ENCODE measurements around the gene TAS2R38.
"Not testable (repeated sequence)": the region's sequence is repeated elsewhere in the genome, so short reads cannot be mapped to it uniquely, and the experiment has no call there.

TAS2R38 gene

DNA sequence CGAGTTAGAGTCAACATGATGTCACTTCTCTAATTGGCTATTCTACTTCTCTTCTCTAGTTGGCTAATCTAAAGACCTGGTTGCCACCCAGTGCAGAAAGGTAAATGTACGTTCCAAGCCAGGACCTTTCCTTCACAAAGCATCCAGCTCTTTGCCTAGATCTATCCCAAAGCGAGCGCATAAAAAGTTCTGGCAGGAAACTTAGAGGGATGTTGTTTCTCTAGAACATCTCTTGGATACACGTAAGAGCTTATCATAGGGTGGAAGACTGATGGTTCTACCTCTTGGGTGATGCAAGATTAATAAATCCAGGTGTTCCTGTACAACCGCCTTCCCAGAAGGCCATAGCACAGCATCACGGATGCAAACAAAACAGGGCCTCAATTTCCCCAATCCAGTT lies at the start of gene TAS2R38:
TAS2R38 (minus strand) TSS at position 101 of the 400 bp plus-strand sequence; CDS start at position 17, 84 bp downstream.
- DNase-seq (ENCODE audit: low spot score) (no peak), FAIRE-seq (no peak)

DNA sequence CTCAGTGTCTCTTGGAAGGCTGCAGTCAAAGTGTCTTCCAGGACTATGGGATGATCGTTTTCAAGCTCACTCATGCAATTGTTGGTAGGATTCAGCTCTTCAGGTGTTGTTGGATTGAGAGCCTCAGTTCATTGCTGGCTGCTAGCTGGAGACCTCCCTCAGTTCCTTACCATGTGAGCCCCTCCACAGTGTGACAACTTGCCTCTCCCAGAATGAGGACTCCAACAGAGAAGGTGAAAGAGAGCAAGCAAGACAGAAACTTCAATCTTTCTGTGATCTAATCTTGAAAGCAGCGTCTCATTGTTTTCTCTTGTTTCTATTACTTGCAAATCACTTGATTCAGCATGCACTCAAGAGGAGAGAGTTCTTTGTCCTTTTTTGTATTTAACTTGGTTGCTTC lies 44.6 kb upstream of the TAS2R38 start:
- no peak for FAIRE-seq
- DNase-seq (ENCODE audit: low spot score) = no peak

DNA sequence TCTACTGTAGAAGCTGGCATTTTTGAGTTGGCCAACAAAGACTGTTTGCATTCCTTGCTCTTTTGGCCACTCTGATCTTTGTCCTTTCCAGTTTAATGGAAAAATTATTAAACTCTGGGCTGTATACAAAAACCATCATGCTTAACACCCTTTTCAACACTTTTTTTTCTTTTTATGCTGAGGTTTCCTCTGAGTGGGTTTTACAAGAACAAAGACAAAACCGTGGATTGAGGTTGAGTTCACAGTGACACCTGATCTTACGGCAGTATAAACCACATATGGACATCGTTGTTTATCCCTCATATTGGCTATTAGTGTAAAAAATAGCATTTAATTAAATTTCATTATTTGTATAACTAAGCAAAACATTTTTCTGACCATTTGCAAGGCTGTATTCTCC lies 43.9 kb upstream of the TAS2R38 start:
- no peak for DNase-seq (ENCODE audit: low spot score)
- no peak for FAIRE-seq

DNA sequence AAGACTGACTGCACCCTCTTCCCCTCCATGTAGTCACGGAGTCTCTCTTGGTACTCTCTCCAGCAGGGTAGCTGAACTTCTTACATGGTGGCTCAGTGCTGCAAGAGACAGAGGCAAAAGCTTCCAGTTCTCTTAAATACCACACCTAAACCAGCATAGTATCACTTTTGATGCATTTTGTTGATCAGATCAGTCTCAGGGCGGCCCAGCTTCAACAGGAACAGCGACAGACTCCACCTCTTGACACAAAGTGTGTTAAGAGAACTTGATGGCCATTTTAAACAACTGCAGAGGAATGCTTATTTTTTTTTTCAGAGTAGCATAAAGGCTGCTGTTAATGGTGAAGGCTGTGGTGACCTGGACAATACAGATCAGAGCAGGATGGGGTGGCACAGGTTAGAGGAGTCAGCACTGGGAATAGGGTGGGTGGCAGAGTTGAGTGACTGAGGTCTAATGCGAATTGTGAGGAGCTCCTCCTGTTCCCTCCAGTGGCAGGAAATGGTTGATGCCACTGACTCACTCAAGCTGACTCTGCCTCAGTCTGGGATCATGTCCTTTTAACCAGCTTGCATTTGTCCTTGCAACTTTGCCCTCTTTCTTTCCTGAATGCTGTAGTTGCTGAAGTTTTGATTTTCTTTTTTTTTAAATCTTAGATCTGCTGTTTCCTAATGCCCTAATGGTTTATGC lies 39.4 kb upstream of the TAS2R38 start:
- DNase-seq (ENCODE audit: low spot score) (peak; percentile 24), FAIRE-seq (no peak)

DNA sequence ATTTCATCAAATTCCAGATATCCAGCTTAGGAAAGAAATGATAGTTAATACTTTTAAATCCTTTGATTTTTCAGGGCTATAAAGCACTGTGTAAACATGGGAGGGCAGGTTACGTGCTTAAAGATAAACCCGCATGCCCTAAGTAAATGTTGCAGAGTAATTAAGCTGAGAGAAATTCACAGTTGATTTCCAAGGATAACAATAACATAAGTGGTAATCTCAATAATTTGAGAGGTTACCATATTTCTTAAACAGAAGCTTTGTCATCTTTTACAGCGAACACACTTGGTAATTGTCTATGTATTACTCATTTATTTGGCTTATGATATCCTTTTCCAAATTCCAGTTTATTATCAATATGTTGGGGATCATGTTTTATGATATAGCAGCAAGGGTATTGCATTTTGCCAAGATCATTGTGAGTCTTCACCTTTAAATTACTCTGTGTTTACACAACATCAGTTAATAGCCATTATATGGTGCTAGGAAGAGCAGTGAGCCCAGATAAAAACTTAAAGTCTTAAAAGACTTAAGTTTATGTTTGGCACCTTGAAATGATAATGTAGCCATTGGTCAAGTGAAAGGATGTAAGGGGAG lies 37.5 kb upstream of the TAS2R38 start:
- DNase-seq (ENCODE audit: low spot score) = no peak
- FAIRE-seq = no peak

DNA sequence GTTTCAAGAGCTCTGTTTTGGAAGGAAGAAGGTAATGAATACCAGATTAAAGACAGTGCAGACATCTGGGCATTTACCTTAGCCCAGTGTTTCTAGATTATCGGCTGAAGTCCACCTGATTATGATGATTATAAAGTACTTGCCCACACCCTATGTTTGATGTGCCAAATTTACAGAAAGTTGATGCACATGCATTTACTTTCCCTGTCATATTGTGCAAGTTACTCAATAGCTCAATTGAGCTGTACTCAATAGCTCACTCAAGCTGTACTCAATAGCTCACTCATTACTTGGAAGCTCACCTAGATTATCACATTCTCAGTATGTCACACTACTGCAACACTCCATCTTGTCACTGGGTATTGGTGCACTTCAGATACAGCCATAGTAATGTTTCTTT lies 35.6 kb upstream of the TAS2R38 start:
- DNase-seq (ENCODE audit: low spot score) (no peak), FAIRE-seq (no peak)

DNA sequence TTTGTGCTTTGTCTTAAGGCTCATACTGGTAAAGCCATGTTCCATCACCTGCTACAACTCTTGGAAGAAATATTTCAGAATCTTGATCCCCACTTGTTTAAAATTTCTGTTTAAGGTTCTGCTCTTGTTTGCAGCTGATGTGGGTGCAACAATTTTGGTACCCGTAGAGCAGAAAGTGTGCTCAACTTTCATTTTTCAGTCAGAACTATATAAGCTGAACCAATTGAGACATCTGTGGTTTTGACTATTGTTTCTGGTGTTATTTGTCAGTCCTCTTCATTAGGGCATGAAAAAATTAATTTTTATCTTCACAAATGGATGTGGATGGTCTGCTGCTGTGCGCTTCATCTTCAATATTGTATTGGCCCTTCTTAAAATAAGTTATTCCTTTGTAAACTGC lies 33.0 kb upstream of the TAS2R38 start:
- DNase-seq (ENCODE audit: low spot score) (no peak), FAIRE-seq (no peak)

DNA sequence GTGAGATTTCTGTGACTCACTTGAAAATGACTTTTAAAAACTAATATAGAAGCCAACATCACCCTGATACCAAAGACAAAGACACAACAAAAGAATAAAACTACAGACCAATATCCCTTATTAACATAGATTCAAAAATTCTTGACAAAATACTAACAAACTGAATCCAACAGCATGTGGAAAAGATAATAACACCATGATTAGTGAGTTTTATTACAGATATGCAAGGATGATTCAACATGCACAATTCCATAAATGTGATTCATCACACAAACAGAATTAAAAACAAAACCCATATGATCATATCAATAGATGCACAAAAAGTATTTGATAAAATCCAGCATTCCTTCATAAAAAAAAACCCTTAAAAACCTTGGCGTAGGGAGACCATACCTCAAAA lies 28.6 kb upstream of the TAS2R38 start:
- no peak for DNase-seq (ENCODE audit: low spot score)
- no peak for FAIRE-seq

DNA sequence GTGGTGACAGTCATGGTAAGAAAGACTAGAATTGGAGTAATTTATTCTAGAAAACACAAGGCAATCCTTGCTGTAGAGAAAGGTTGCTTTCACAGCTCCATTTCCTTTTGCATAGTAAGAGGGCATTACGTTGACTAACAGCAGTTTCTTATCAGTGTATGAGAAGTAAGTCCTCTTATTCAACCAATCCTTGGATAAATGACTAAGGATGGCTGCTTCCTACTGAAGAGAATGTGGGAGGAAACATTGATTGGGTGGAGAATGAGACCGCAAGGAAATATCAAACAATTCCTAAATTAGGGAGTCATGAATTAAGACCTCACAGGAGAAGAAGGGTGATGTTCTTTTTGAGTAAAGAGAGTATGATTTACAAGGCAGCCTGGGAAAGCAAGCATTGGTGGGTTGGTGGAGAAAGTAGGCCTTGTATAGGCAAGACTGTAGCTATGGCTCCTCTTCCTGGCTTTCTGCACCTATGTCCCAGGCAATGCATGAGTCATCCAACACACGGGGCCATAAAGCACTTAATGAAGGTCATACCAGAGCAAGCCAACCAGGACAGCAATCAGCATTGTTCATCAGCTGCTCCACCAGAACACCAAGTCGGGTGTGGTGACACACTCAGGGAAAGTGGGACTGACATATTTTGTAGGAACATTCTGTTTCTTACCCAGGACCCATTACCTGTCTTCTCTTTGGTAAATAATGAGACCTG lies 27.7 kb upstream of the TAS2R38 start:
- DNase-seq (ENCODE audit: low spot score) (peak; percentile 39), FAIRE-seq (no peak)

DNA sequence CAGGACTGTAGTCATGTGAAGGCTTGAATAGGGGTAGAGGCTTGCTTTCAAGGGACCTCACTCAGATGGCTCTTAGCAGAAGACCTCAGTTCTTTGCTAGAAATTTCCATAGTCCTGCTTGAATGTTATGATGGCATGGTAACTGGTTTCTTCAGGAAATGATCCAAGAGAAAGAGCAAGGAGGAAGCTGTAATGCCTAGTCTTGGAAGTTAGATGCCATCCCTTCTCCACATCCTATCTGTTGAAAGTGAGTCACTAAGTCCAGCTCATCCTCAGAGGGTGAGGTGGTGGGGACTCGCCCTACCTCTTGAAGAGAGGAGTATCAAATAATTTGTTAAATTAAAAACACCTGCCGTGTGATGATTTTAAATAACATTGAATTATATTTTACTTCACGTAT lies 26.7 kb upstream of the TAS2R38 start:
- DNase-seq (ENCODE audit: low spot score) (no peak), FAIRE-seq (no peak)

DNA sequence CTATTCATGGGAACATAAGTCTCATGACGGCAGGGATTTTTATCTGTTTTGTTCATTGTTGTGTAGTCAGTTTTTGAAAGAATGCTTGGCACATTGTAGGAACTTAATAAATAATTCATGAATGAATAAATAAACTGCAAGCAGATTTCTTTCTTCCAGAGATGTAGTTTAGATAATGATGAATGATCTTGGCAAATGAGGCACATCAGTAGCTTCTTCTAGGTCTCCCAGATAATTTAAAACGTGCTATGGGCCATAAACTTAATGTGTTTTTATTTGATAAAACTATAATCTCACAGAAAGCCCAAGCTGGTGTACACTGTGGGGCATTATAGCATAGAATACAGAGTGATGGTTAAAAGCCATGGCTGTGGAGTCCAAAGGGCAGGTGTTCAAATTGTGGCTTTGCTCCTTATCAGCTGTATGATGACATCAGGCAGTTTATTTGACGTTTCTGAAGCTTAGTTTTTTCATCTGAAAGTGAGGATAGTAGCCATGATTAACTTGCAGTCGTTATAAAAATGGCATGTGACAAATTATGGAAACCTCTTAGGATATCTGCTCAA lies 25.6 kb upstream of the TAS2R38 start:
- DNase-seq (ENCODE audit: low spot score) = no peak
- no peak for FAIRE-seq

DNA sequence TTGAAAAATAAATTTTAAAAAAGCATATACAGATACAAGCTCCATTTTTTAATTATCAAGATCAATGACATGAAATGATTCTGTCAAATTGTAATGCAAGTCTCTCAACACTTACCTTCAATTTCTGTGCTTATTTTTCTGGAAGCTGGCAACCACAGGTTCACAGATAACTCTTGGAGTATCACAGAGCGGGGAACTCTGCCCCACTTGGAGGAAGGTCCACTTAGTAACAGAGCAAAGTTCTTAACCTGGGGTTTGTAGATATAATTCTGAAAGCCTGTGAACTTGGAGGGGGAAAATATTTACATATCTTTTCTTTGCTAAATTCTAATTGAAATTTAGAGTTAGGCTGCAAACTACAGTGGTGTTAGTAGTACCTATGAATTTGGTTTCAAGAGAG lies 19.8 kb upstream of the TAS2R38 start:
- no peak for DNase-seq (ENCODE audit: low spot score)
- FAIRE-seq = no peak

DNA sequence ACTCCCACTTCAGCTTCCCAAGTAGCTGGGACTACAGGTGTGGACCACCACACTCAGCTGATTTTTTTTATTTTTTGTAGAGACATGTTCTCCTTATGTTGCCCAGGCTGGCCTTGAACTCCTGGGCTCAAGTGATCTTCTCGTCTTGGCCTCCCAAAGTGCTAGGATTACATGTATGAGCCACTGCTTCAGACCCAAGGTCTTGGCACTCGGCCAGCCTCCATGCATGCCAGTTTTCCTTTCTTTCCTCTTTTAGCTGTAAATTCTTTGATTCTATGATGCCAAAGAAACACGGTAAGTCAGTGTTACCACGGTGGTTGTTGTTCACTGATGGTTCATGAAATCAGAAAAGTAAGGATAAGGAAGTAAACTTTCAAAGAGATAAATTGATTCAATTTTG lies 19.1 kb upstream of the TAS2R38 start:
- no peak for DNase-seq (ENCODE audit: low spot score)
- FAIRE-seq = no peak

DNA sequence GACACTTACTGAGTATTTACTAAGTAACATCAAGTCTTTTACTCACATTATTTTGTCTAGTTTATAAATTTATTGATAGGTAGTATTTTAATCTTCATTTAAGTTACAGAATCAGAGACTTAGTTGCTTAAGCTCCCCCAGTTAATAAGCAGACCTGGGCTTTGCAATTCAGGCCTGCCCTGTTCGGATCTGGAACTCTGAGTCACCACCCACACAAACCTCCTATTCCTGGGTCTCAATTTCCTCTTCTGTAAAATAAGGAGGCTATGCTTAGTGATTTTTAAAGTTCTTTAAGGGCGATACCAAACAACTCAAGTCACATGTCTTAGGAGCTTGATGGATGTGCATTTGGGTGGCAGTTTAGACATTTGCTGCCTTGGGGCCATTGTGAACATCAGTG lies 18.6 kb upstream of the TAS2R38 start:
- FAIRE-seq (no peak), DNase-seq (ENCODE audit: low spot score) (no peak)

DNA sequence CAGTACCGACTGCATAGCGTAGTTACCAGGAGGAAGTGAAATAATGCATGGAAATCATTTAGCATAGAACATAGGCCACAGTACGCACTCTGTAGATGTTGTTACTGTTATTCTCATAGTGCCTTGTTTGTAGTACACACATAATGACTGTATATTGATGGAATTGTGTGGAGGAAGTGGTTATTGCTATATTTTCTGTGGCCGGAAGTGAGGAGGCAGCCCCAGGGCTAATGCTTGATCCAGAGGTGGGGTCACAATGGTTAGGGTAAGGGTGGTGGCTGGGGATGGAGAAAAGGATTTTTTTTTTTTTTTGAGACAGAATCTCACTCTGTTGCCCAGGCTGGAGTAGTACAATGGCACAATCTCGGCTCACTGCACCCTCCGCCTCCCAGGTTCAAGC lies 17.6 kb upstream of the TAS2R38 start:
- no peak for FAIRE-seq
- DNase-seq (ENCODE audit: low spot score) = no peak

DNA sequence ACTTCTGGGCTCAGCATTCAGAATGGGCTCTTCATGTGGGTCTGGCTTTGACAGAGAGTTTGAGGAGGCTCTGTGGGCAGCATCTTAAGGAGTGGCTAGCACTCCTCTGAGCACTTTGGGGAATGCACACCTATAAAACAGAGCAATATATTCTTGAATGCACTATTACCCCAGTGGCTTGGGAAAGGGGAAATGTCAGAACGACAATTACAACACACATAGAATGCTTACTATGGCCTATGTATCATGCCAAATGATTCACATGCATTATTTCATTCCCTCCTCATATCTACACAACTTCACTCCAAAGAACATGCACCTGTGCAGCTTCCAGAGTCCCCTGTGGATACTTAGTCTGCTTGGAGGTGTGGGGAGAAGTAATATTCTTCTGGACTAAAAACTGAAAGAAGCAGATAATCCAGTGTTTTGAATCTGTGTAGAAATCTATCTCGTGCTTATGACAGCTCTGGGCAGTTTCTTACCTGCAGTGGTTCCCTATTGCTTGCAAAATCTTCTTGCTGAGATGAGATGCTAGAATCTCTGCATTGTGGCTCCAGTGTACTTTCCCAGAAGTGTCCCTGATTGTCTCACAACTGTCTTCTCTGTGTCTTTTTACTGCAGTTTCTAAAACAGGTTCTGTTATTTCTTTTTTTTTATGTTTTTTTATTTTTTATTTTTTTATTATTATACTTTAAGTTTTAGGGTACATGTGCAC lies 16.6 kb upstream of the TAS2R38 start:
- FAIRE-seq = no peak
- DNase-seq (ENCODE audit: low spot score) = no peak

DNA sequence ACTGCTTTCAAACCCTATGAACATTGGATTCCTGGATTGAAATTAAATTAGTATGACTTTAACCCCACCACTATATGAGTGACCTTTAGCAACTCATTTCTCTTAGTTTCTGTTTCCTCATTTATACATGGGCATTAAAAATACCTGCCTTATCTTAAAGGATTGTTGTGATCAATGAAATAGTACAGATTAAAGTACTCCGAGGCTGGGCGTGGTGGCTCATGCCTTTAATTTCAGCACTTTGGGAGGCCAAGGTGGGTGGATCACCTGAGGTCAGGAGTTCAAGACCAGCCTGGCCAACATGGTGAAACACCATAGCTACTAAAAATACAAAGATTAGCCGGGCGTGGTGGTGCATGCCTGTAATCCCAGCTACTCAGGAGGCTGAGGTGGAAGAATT lies 14.2 kb upstream of the TAS2R38 start:
- FAIRE-seq = not testable (repeated sequence)

DNA sequence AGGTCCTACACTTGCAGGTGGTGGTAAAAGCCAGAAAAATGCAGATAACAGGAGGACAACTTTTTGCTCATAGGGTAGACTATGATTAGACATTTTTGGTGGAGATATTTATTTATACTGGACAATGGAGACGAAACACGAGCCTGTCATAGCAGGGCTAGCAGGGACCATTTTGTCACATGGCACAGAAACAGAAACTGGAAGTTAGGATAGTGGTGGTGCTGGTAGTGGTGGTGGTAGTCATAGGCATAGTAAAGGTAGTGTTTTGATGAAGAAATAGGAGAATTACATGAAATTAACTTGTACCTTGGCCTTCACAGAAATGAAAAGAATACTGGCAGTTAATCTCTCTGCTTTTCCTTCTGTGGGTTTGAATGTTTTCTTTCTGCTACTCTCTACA lies 13.3 kb upstream of the TAS2R38 start:
- FAIRE-seq = no peak
- no peak for DNase-seq (ENCODE audit: low spot score)

More for the DNA sequence above, 14.2 kb upstream of the TAS2R38 start:
- not testable (repeated sequence) for DNase-seq (ENCODE audit: low spot score)

DNA sequence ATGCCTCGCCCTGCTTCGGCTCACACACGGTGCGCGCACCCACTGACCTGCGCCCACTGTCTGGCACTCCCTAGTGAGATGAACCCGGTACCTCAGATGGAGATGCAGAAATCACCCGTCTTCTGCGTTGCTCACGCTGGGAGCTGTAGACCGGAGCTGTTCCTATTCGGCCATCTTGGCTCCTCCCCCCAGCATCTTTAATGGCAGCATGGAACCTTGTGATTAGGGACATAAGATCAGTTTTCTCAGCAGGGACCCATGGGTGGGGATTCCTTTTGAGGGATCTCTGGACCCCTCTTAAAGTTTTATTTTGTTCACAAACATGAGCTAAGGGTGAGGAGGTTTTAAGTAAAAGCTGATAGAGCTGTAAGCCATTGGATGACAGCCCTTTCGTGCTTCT lies 12.4 kb upstream of the TAS2R38 start:
- not testable (repeated sequence) for DNase-seq (ENCODE audit: low spot score); FAIRE-seq

DNA sequence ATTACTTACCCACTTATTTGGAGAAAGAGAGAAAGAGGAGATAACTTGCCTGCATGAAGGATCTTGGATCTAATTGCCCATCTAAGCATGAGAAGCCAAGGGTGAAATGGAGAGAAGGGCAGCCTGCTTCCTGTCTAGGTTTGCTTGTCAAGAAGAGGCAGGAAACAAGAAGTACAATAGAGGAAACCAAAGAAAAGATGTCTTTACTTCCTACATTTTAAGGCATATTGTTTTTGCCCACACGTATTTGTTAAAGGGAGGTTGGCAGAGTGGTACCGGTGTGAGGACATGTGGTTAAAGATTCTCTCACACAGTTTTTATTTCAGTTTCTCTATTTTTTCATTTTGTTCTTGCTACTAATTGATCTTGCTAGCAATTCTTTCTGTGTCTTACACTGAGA lies 6.0 kb upstream of the TAS2R38 start:
- DNase-seq (ENCODE audit: low spot score) = no peak
- FAIRE-seq = no peak

DNA sequence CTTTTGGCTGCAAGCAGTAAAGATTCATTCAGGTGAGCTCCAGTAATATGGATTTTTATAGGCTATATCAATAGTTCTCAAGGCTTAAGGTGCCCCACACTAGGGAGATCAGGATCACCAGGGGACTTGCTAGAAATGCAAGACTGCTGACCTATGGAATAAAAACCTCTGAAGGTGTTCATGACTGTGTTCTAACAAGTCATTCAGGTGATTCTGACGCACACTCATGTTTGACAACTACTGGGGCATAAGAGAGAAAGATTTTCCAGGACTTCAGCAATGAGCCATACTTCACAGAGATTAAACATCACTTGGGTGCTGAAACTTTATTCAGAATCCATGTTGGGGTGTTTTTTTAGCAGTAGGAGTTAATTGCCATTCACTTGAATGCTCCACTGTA lies 4.8 kb upstream of the TAS2R38 start:
- DNase-seq (ENCODE audit: low spot score) (no peak), FAIRE-seq (no peak)

All from RCC 7860 (cell line).